ENCODE measurements around the gene SP8. TPM values are rescaled to one million over a fixed set of nuclear protein-coding genes. Genes with fewer than 3 reads are reported as not detected.

SP8 gene
- total RNA-seq, 1 donor from 2014 or later: not detected

GRCh38 chr7:20787660-20788419 is 1.2 kb upstream of the SP8 start:
- Histone ChIP-seq H3K4me1 (peaks cover 4 to 12% of the 10 kb centered on the region in 2 donors), H3K4me3 (no peak overlapping the region), H3K36me3 (no peaks in the 10 kb centered on the region), H3K27ac (no peak overlapping the region), H3K27me3 (peaks cover 48% of the 10 kb centered on the region), H3K9me3 (no peaks in the 10 kb centered on the region)
- intact Hi-C loops (cut with DNase I): no loop called here
- DNase-seq (ENCODE audit: low spot score in 2 of 2): no peak
- no peak for TF ChIP-seq CTCF (IDR thresholded peaks at IDR 0.05)

GRCh38 chr7:20786421-20786778 is 286 bp downstream of the SP8 start:
- intact Hi-C loops (cut with DNase I): no loop called here
- no peaks in the 10 kb centered on the region for H3K9me3 ChIP-seq
- TF ChIP-seq CTCF (IDR thresholded peaks at IDR 0.05): no peak
- H3K27me3 ChIP-seq: peaks cover 46% of the 10 kb centered on the region
- no peaks in the 10 kb centered on the region for H3K36me3 ChIP-seq
- H3K4me3 ChIP-seq: peak overlapping the region; percentile 34 to 57
- no peak for DNase-seq (ENCODE audit: low spot score in 2 of 2)
- no peak overlapping the region for H3K27ac ChIP-seq
- peaks cover 4 to 12% of the 10 kb centered on the region in 2 donors for H3K4me1 ChIP-seq

GRCh38 chr7:20786049-20786412 is 655 bp downstream of the SP8 start:
- intact Hi-C loops (cut with DNase I): no loop called here
- no peak overlapping the region for H3K27ac ChIP-seq
- H3K4me3 ChIP-seq: peak overlapping the region; percentile 34 to 57
- H3K9me3 ChIP-seq: no peaks in the 10 kb centered on the region
- peaks cover 4 to 12% of the 10 kb centered on the region in 2 donors for H3K4me1 ChIP-seq
- no peaks in the 10 kb centered on the region for H3K36me3 ChIP-seq
- TF ChIP-seq CTCF (IDR thresholded peaks at IDR 0.05): no peak
- H3K27me3 ChIP-seq: peaks cover 44% of the 10 kb centered on the region
- DNase-seq (ENCODE audit: low spot score in 2 of 2): no peak

GRCh38 chr7:20785157-20786048 is 1.3 kb downstream of the SP8 start:
- H3K27me3 ChIP-seq: peaks cover 39% of the 10 kb centered on the region
- H3K36me3 ChIP-seq: no peaks in the 10 kb centered on the region
- peak overlapping the region; percentile 43 to 57 for H3K4me3 ChIP-seq
- no peaks in the 10 kb centered on the region for H3K9me3 ChIP-seq
- H3K4me1 ChIP-seq: peaks cover 4 to 12% of the 10 kb centered on the region in 2 donors
- no peak overlapping the region for H3K27ac ChIP-seq
- intact Hi-C loops (cut with DNase I): no loop called here
- no peak for DNase-seq (ENCODE audit: low spot score in 2 of 2)
- TF ChIP-seq CTCF (IDR thresholded peaks at IDR 0.05): no peak

- H3K27me3 ChIP-seq: peaks cover 39% of the 10 kb centered on the region
- intact Hi-C loops (cut with DNase I): loop anchor here (5.0 kb wide), 1 partner anchor 643 kb away; the partner anchor contains the start of gene SP4
- DNase-seq (ENCODE audit: low spot score in 2 of 2): no peak
- H3K27ac ChIP-seq: no peak overlapping the region
- TF ChIP-seq CTCF (IDR thresholded peaks at IDR 0.05): no peak
- H3K4me1 ChIP-seq: peaks cover 4 to 12% of the 10 kb centered on the region in 2 donors
- no peaks in the 10 kb centered on the region for H3K36me3 ChIP-seq
- peak overlapping the region; percentile 43 to 57 for H3K4me3 ChIP-seq
- H3K9me3 ChIP-seq: no peaks in the 10 kb centered on the region
These were observed 2.1 kb downstream of the SP8 start for GRCh38 chr7:20784388-20785156.

Measured in ascending aorta (tissue), 2 donors.